Esophagus (tissue), 2 donors: ENCODE data around the gene SHISA4. TPM values are rescaled to one million over a fixed set of nuclear protein-coding genes. Genes with fewer than 3 reads are reported as not detected.
"Not testable (repeated sequence)": the region's sequence is repeated elsewhere in the genome, so short reads cannot be mapped to it uniquely, and the experiment has no call there.

ENCODE experiments used
- H3K27ac ChIP-seq, 2 donors: one replicate each; pipeline ENCODE4 v1.5.1; 2013; ENCODE audit warnings: low read depth in 2 of 2, mild to moderate bottlenecking in 2 of 2, inconsistent platforms in 1 of 2, low read length in 1 of 2, moderate library complexity in 1 of 2
- H3K27me3 ChIP-seq, 2 donors: one replicate each; pipeline ENCODE4 v1.6.1; 2013; ENCODE audit warnings: low read length in 2 of 2, control low read depth in 1 of 2, mild to moderate bottlenecking in 1 of 2; ENCODE audit not compliant: insufficient read depth in 2 of 2, control insufficient read depth in 1 of 2
- H3K36me3 ChIP-seq, 2 donors: one replicate each; pipeline ENCODE4 v1.6.1; 2013; ENCODE audit warnings: low read length in 1 of 2; ENCODE audit not compliant: control insufficient read depth in 2 of 2, insufficient read depth in 2 of 2
- H3K4me1 ChIP-seq, 2 donors: one replicate each; pipeline ENCODE4 v1.6.1; 2013; ENCODE audit warnings: low read length in 1 of 2; ENCODE audit not compliant: control insufficient read depth in 2 of 2, insufficient read depth in 2 of 2
- H3K4me3 ChIP-seq, 2 donors: one replicate each; pipeline ENCODE4 v1.5.1; 2013; ENCODE audit warnings: low read length in 2 of 2, mild to moderate bottlenecking in 2 of 2, low read depth in 1 of 2, moderate library complexity in 1 of 2
- H3K9me3 ChIP-seq, 2 donors: one replicate each; pipeline ENCODE4 v1.6.1; 2013; ENCODE audit warnings: mild to moderate bottlenecking in 2 of 2, low read depth in 1 of 2, low read length in 1 of 2, moderate library complexity in 1 of 2; ENCODE audit not compliant: control insufficient read depth in 2 of 2, insufficient read depth in 1 of 2
- WGBS, 2 donors: extraction: QIAGEN DNeasy Blood & Tissue Kit; methylation state at CpG; one replicate each; pipeline ENCODE4 v1.1.7; 2013; 5-methylcytosine and 5-hydroxymethylcytosine counted together
- polyA plus RNA-seq, 2 donors: library from polyadenylated mRNA; stranded (reverse); fragments of 200-250 nt; gene quantifications; one replicate each; pipeline ENCODE4 v1.2.3, GENCODE V29; 2013
- donor health status: healthy with polysubstance abuse.
- donor health status: Bipolar disorder and iron deficiency.

Gene SHISA4
- polyA plus RNA-seq, 2 donors, result 2.3 to 3.7 TPM

DNA sequence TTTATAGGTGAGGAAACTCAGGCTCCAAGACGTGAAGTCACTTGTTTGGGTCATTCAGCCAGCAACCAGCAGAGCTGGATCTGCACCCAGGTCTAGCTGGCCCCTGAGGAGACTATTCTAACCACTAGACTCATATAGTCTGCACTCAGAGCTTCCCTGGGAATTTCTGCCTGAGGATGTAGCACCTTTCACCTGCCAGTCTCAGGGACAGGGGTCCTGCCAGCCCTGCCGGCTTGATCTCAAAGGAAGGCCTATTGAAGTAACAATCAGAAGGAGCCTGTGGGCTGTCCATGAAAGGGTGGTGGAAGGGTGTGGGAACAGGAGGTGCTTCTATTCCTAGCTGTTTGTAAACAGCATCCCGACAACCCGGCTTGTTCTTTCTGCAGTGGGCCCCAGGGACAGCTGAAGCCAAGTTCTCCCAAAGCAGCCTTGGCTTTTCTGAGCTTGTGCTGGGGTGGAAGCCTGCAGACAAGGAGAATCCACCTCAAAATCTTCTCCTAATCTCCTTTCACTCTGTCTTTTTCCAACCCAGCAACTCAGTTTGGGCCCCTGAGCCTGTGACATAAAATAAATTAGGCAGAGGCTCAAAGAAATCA, 49.8 kb downstream of the SHISA4 start:
- peak overlapping the region; percentile 53 to 61 for H3K27ac ChIP-seq
- no peak overlapping the region for H3K4me3 ChIP-seq
- H3K9me3 ChIP-seq, result no peaks in the 10 kb centered on the region
- no peaks in the 10 kb centered on the region for H3K27me3 ChIP-seq
- H3K4me1 ChIP-seq, result peaks cover 4 to 8% of the 10 kb centered on the region in 2 donors
- H3K36me3 ChIP-seq, result no peaks in the 10 kb centered on the region
- 48 to 63% methylated on average over 4 of the region's 4 CpGs for WGBS, 2 donors

DNA sequence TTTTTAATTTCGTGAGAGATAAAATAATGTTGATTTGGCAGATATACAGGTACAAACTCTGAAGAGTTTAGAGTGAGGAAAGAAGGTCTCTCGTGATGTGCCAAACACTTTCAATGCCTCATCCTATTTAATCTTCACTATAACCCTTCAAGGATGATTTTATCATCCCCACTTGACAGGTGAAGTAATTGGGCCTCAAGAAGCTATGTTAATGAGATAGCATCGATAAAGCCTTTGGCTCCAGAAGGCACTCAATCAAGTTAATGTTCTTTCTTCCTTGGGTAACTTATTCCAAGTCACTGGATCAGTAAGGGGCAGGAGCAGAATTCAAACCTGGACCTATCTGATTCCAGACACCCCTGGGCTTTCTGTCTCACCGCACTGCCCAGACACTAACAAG, 50.5 kb downstream of the SHISA4 start:
- no peaks in the 10 kb centered on the region for H3K36me3 ChIP-seq
- no peaks in the 10 kb centered on the region for H3K27me3 ChIP-seq
- peak overlapping the region; percentile 37 to 52 for H3K27ac ChIP-seq
- WGBS, 2 donors, result 52 to 55% methylated on average over 4 of the region's 4 CpGs
- no peak overlapping the region for H3K4me3 ChIP-seq
- peaks cover 1 to 4% of the 10 kb centered on the region in 2 donors for H3K4me1 ChIP-seq
- H3K9me3 ChIP-seq, result no peaks in the 10 kb centered on the region

DNA sequence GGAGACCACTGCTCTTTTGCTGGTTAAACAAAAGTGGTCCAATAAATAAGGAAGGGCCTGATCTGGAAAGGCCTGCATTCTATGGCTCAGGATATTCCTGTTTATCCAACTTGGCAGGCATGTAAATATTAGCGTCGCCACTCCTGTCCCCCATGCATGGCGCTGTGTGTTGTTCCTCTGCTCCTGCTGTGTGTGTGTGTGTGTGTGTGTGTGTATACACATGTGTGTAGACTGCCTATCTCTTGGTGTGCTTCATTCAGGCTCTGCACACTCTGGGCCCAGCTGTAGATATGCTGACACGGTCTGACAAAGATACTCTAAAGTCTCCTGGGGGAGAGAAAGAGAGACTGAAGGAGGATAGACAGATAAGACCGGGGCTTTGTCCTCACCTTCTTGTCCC, 50.9 kb downstream of the SHISA4 start:
- Histone ChIP-seq H3K36me3 (no peaks in the 10 kb centered on the region), H3K9me3 (no peaks in the 10 kb centered on the region), H3K4me3 (no peak overlapping the region), H3K4me1 (peaks cover 0 to 3% of the 10 kb centered on the region in 2 donors), H3K27ac (peak overlapping the region; percentile 37 to 52), H3K27me3 (no peaks in the 10 kb centered on the region)
- WGBS, 2 donors, result 67 to 71% methylated on average over 5 of the region's 5 CpGs

DNA sequence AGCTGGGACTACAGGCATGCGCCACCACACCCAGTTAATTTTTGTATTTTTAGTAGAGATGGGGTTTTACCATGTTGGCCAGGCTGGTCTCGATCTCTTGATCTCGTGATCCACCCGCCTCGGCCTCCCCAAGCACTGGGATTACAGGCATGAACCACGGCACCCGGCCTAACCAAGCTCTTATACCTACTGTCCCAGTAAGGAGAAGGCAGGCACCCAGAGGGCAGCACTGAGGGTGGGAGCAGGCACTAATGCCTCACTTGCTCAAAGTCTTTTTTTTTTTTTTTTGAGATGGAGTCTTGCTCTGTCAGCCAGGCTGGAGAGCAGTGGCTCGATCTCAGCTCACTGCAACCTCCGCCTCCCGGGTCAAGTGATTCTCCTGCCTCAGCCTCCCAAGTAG, 51.6 kb downstream of the SHISA4 start:
- not testable (repeated sequence) for H3K4me3 ChIP-seq
- 83 to 93% methylated on average over 10 of the region's 10 CpGs for WGBS, 2 donors
- H3K27ac ChIP-seq, result peak overlapping the region in 1 of 2 donors; percentile 46

DNA sequence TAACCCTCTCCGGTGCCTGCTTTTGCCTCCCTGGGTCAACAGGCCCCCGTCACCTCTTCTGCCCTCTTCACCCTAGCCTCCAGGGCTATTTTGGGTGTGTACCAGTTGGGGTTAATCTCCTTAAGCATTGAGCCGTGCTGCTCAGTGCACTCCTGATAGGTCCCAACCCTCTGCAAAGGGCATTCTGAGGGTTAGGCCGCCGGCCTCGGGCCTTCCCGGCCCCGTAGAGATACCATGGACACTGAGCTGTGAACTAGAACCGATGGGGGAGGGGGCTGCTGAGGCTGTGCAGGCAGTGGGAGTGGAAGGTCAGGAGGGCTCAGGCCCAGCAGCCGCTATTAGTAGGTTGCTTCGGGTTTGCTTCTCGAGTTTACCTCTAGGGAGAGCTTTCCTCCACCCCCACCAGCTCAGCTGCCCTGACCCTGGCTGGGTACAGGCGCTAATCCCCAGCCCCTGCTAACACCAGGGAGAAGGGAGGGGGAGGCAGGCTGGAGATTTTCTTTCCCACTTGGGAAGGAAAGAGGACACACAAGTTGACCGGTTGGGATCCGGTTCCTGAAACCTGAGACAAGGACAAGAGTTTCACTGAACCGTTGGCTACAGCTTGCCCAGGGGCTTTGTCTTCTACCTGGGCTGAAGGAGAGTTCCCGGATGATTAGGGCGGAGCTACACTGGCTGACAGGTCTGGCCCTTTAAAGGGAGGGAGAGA, 52.9 kb downstream of the SHISA4 start:
- peaks cover 0 to 5% of the 10 kb centered on the region in 2 donors for H3K4me1 ChIP-seq
- no peaks in the 10 kb centered on the region for H3K36me3 ChIP-seq
- WGBS, 2 donors, result 54 to 62% methylated on average over 18 of the region's 18 CpGs
- peak overlapping the region; percentile 33 to 55 for H3K4me3 ChIP-seq
- H3K27ac ChIP-seq, result peak overlapping the region; percentile 24 to 34
- no peaks in the 10 kb centered on the region for H3K27me3 ChIP-seq
- no peaks in the 10 kb centered on the region for H3K9me3 ChIP-seq

More for the DNA sequence above, 51.6 kb downstream of the SHISA4 start:
- not testable (repeated sequence) for H3K4me1 ChIP-seq, H3K36me3 ChIP-seq, H3K9me3 ChIP-seq, H3K27me3 ChIP-seq

DNA sequence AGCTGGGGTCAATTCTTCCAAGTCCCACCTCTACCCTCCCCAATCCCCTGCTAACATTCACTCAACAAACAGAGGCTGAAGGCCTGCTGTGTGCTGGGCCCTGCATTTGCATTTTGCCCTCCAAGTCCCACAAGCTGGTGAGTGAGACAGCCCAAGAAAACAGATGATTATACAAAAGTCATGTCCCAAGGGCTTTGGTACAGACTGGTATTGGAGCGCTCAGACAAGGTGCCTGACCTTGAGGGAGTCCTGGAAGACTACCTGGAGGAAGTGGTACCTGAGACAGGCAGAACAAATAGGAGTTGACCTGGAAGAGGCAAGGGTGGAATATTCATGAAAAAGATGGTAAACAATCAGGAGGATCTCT, 53.4 kb downstream of the SHISA4 start:
- Histone ChIP-seq H3K4me3 (peak overlapping the region in 1 of 2 donors; percentile 55), H3K9me3 (no peaks in the 10 kb centered on the region), H3K27ac (peak overlapping the region; percentile 34 to 59), H3K4me1 (peaks cover 0 to 5% of the 10 kb centered on the region in 2 donors), H3K27me3 (no peaks in the 10 kb centered on the region), H3K36me3 (no peaks in the 10 kb centered on the region)
- 87 to 92% methylated on average over 1 of the region's 1 CpG for WGBS, 2 donors

Other genes starting within 250 kb of the SHISA4 start
- 10 to 100 TPM; 11.2 to 11.5 TPM for gene IPO9, start 59.7 kb upstream of the SHISA4 start, polyA plus RNA-seq
- gene LMOD1, start 57.6 kb downstream of the SHISA4 start, polyA plus RNA-seq, result 10 to 100 TPM; 30.2 to 60.4 TPM
- gene TIMM17A, start 66.6 kb downstream of the SHISA4 start, polyA plus RNA-seq, result 10 to 100 TPM; 21.7 to 37.4 TPM
- gene RNPEP, start 93.8 kb downstream of the SHISA4 start, polyA plus RNA-seq, result 10 to 100 TPM; 45.3 to 52.3 TPM
- gene ELF3, start 121.7 kb downstream of the SHISA4 start, polyA plus RNA-seq, result 100 to 1,000 TPM; 440 to 749 TPM
- gene GPR37L1, start 234.0 kb downstream of the SHISA4 start, polyA plus RNA-seq, result under 1 TPM; 0.05 to 0.10 TPM